Activated CD8-positive, alpha-beta memory T cell treated with anti-CD3 and anti-CD28 coated beads for 4 hours (primary cell): ENCODE results near the gene FKBP5.
A peak's percentile ranks its signal among the peaks of the same experiment; 100 is the strongest.
"Not testable (repeated sequence)": the region's sequence is repeated elsewhere in the genome, so short reads cannot be mapped to it uniquely, and the experiment has no call there.

ENCODE experiments used
- DNase-seq, 2 donors: peaks; one replicate each; pipeline ENCODE4 v3.0.0-alpha.2; 2020; ENCODE audit warnings: low read depth in 2 of 2

The FKBP5 gene

GRCh38 chr6:35620706-35621105, 68.0 kb downstream of the FKBP5 start:
- no peak for DNase-seq

- DNase-seq = no peak
These were observed 75.0 kb downstream of the FKBP5 start for GRCh38 chr6:35613762-35614161.

- no peak for DNase-seq
These were observed 77.5 kb downstream of the FKBP5 start for GRCh38 chr6:35611240-35611639.

GRCh38 chr6:35610830-35611229, 77.9 kb downstream of the FKBP5 start:
- no peak for DNase-seq

- DNase-seq = no peak
These were observed 79.1 kb downstream of the FKBP5 start for GRCh38 chr6:35609588-35609987.

- DNase-seq = no peak
These were observed 81.0 kb downstream of the FKBP5 start for GRCh38 chr6:35607517-35608233.

GRCh38 chr6:35605600-35605999, 83.1 kb downstream of the FKBP5 start:
- no peak for DNase-seq

- DNase-seq = no peak
These were observed 85.2 kb downstream of the FKBP5 start for GRCh38 chr6:35603326-35604202.

GRCh38 chr6:35602133-35602946, 86.4 kb downstream of the FKBP5 start:
- no peak for DNase-seq

- DNase-seq = peak; percentile 12 to 40
These were observed 87.2 kb downstream of the FKBP5 start for GRCh38 chr6:35601331-35602132.

GRCh38 chr6:35600659-35601125, 88.0 kb downstream of the FKBP5 start:
- DNase-seq = no peak

- DNase-seq = no peak
These were observed 88.7 kb downstream of the FKBP5 start for GRCh38 chr6:35599761-35600658.

- DNase-seq = not testable (repeated sequence)
These were observed 90.1 kb downstream of the FKBP5 start for GRCh38 chr6:35598621-35599020.

- no peak for DNase-seq
These were observed 92.0 kb downstream of the FKBP5 start for GRCh38 chr6:35596448-35597442.

GRCh38 chr6:35594503-35595186, 94.1 kb downstream of the FKBP5 start:
- DNase-seq = no peak

- DNase-seq = no peak
These were observed 96.5 kb downstream of the FKBP5 start for GRCh38 chr6:35592178-35592577.

GRCh38 chr6:35590622-35591066, 98.1 kb downstream of the FKBP5 start:
- DNase-seq = no peak

- no peak for DNase-seq
These were observed 98.8 kb downstream of the FKBP5 start for GRCh38 chr6:35589904-35590303.
